GM19240 (cell line): Measurements from ENCODE around the gene IL4I1.

ENCODE experiments used
- DNase-seq: peaks from one replicate; pipeline ENCODE4 v3.0.0; 2011; ENCODE audit warnings: low spot score; ENCODE audit not compliant: insufficient read length

IL4I1 gene

DNA sequence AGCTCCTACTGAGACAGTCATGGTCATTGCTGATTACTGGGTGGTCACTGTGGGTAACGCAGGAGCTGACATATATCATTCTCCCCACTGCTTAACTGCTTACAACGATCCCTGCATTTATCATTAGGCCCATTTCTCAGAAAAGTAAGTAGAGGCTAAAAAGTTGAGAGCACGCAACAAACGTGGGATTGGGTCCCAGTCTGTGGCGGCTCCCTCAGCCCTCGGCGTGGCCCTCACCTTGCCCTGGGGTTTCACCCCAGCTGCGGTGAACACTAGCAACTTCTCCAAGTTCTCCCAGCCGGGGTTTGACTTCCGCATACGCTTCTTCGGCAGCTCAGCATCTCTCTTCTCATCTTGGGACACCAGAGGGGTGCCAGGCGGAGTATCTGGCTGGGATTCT, 31.8 kb downstream of the IL4I1 start:
- DNase-seq: no peak

GRCh38 chr19:49863935-49864320, 32.8 kb downstream of the IL4I1 start:
- no peak for DNase-seq

GRCh38 chr19:49863254-49863934, 33.3 kb downstream of the IL4I1 start:
- no peak for DNase-seq

DNA sequence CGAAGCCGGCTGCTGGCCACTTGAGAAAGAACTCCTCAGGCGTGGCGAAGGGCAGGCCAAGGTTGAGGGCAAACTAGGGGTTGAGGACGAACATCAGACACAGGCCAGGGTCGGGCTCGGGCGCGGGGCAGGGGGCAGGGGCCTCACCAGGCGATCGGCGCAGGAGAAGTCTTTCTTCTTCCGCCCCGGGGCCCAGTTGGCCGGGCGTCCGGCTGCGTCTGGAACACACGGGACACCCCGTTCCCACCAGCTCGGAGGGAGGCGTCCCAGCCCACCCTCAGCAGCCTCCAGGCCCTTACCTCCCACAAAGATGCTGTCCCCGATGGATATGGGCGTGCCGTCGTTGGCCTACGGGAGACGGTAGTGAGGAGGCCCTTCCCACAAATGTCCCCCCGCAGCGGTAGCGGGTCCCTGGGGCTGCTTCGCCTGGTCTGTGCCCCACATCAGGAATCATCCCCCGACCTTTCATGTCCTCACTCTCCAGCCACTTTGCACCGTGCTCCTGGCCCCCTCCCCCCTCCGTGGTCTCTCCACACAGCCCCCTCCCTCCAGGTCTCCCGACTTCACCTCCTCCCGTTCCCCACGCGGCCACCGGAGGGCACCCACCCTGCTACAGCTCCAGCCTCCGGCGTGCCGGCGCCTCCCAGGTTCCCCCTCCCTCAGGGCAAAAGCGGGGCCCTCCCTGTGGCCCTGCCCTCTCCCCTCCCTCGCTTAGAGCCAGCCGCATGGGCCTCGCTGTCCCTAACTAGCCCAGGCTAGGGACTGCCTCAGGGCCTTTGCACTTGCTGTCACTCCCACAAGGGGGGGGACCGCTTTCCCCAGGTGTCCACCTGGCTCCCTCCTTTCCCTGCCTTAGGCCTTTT, 34.1 kb downstream of the IL4I1 start:
- DNase-seq: no peak

DNA sequence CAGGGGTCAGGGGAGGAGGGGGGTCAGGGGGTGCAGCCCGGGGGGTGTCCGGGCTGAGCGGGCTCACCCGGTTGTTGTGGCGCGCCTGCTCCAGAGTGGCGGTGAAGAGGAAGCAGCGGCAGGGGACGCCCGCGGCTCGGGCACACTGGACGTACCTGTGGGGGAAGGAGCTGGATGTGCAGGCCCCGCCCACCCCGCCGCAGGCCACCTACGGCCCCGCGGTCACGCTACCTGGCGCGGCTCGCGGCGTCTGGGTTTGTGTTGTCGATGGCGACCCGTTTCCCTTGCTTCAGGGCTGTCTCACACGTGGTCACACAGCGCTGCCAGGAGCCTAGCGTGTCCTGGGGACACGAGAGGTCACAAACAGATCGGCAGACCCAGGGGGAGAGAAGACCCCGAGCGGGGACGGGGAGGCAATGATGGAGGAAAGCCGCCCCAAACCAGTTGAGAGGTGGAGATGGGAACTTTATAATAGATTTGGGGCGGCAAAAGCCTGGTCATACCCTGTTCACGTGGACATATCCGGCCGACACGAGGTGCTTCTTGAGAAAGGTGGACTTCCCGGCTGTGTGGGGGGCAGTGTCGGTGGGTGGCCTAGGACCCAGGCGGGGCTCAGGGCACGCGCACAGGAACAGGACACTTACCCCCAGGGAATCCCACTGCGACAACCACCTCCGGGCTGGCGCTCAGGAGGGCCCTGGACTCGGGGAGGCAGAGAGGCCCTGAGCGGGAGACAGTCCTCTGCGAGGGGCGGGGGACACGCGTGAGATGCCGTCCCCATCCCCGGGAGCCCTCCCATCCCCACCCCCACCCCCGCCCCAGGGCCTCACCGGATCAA, 34.9 kb downstream of the IL4I1 start:
- no peak for DNase-seq

GRCh38 chr19:49861107-49861506, 35.6 kb downstream of the IL4I1 start:
- DNase-seq: no peak

DNA sequence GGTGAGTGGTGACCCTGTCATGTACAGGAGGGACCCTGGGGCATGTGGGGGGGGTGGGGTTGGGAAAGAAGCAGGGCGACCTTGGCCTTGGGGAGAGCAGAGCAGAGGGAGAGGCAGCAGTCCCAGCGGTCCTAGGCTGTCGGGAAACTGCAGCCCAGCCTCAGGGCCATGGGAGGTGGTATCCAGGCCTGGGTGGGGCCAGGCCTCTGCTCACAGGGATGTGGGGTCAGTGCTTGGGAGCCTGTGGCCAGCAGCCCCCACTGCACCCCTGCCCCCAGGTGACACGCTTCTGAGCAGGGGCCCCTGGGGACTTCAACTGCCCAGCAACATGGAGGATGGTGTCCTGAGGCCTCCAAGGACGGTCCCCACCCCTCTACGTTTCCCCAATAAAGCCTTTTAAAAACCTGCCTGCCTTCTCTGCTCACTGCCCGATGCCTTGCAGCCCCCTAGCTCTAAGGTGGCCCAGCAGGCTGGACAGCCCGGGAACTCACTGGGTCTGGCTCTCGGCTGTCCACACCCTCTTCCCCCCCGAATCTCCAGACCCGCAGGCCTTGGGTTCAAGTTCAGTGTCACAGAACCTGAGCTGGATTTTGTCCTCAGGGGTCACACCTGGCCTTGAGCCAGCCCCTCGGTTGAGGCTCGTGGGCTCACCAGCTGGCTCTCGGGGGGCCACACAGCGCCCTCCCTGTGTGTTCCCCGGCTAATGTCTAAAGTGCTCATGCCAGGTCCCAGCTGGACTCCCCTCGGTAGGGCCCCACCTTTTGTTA, 36.2 kb downstream of the IL4I1 start:
- DNase-seq: no peak

DNA sequence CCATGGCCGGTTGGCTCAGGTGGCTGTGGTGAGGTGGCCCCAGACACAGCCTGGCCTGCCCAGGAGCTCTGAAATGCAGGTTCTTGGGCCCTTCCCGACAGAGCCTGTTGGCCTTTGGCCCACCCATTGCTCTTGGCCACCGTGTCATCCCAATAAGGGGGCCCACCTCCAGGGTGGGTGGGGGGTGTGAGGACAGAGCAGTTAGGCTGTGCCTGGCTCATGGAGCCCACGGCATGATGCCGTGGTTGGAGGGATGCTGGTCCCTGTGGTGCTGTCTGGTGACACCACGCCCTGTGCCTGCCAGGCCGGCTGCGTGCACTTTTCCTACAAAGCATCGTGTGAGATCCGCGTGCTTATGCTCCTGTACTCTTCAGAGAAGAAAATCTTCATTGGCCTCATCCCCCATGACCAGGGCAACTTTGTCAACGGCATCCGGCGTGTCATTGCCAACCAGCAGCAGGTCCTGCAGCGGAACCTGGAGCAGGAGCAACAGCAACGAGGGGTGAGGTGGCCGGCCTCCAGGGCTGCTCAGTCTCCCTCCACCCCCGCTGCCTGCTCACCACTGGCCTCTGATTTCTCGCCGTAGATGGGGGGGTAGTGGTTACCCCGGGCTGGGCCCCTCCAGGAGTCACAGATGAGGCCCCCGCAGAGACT, 36.9 kb downstream of the IL4I1 start:
- no peak for DNase-seq

- no peak for DNase-seq
Measured at GRCh38 chr19:49858088-49858985, 38.4 kb downstream of the IL4I1 start.

GRCh38 chr19:49857838-49858087, 38.9 kb downstream of the IL4I1 start:
- DNase-seq: no peak

GRCh38 chr19:49857061-49857837, 39.4 kb downstream of the IL4I1 start:
- DNase-seq: no peak

GRCh38 chr19:49856574-49857021, 40.1 kb downstream of the IL4I1 start:
- no peak for DNase-seq

- DNase-seq: no peak
Measured at GRCh38 chr19:49855676-49856573, 40.8 kb downstream of the IL4I1 start.

GRCh38 chr19:49855277-49855675, 41.4 kb downstream of the IL4I1 start:
- DNase-seq: no peak

DNA sequence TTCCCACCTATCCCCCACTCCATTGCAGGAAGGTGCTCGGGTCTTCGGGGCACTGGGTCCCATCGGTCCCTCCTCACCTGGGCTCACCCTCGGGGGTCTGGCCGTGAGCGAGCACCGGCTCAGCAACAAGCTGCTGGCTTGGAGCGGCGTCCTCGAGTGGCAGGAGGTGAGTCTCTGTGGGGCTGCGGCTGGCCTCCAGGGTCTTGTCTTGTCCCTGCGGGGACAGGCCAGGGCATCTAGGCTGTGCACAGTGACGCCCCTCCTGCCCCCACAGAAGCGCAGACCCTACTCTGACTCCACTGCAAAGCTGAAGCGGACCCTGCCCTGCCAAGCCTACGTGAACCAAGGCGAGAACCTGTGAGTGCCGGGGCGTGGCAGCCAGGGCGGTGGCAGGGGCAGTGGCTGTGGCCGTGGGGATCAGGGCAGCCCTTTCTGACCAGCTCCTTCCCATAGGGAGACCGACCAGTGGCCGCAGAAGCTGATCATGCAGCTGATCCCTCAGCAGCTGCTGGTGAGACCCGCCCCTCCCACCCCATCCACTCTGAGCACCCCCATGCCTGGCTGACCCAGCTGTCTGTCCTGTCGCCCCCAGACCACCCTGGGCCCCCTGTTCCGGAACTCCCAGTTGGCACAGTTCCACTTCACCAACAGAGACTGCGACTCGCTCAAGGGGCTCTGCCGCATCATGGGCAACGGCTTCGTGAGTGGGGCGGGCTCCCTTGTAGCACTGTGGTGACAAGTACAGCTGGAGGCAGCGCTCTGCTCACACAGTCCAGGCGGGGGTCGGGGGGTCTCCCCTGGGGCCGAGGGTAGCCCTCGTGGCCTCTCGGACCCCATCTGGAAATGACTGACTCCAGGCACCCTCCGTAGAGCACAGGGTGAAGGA, 42.1 kb downstream of the IL4I1 start:
- no peak for DNase-seq

DNA sequence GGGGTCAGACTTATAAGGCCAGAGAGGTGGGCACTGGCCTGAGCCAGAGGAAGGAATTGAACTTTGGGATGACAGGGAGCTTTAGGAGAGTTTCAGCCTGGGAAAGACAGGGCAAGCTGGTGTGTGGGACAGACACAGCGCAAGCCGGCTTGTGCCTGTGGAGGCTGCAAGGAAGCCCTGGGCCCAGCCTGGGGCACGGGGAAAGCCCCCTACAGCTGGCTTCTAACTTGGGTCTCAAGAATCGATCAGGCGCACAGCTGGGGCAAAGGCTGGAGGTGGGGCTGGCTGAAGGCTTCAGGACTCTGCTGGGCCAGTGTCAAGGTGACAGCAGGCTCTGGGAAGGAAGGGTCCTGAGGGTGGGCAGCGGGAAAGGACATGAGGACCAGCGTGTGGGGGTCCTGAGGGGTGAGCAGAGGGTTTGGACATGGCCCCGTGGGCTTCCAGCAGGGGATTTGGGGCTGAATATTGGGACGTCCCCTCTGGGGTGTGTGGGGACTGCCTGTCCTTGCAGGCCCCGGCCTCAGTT, 42.8 kb downstream of the IL4I1 start:
- no peak for DNase-seq

DNA sequence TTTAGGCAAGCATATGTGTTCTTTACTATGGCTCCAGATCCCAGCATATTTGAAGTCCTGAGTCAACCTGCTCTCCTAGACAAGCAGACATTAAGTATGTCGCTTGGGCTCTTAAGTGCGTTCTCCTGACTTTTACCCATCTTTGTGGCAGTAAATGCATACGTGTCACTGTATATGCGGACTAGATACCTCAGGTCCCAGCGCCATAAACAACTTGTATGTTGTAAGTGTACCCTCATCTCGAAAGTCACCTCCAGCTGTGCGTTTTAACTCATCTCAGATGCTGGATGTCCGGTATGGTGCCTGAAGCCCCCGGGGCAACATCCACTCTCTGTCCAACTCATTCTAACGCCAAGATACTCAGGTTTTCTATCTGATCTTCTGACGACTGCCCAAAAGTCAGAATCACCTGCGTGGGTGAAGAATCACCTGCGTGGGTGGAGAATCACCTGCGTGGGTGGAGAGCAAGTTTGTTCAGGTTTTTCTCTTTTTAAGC, 44.0 kb downstream of the IL4I1 start:
- no peak for DNase-seq
